HFFc6 (cell line): Measurements from ENCODE around the gene ATP11A. TPM values are rescaled to one million over a fixed set of nuclear protein-coding genes. Genes with fewer than 3 reads are reported as not detected.

ENCODE experiments used
- DNase-seq: peaks from one replicate; pipeline ENCODE4 v3.0.0-alpha.2; 2018
- H3K27ac Mint-ChIP-seq: 2 replicates; pipeline ENCODE4 v1.8.0; 2020; ENCODE audit warnings: mild to moderate bottlenecking, mixed read lengths
- H3K27me3 Mint-ChIP-seq: 2 replicates; pipeline ENCODE4 v1.8.0; 2021; ENCODE audit warnings: mild to moderate bottlenecking, moderate library complexity, mixed read lengths; ENCODE audit not compliant: insufficient read depth
- H3K36me3 Mint-ChIP-seq: 2 replicates; pipeline ENCODE4 v1.8.0; 2021; ENCODE audit warnings: low read depth, mixed read lengths
- H3K4me1 Mint-ChIP-seq: 2 replicates; pipeline ENCODE4 v1.8.0; 2020; ENCODE audit warnings: low read depth, mixed read lengths
- H3K4me3 Mint-ChIP-seq: 2 replicates; pipeline ENCODE4 v1.8.0; 2020; ENCODE audit warnings: mild to moderate bottlenecking, moderate library complexity, mixed read lengths
- H3K9me3 Mint-ChIP-seq: 2 replicates; pipeline ENCODE4 v1.8.0; 2020; ENCODE audit warnings: mild to moderate bottlenecking, mixed read lengths
- total RNA-seq, 6 experiments: library from RNA; stranded (reverse); fragmentation: NEBNext Ultra II Directional; extraction: Animal tissue kit (Norgen Biotek cat#: 25700); gene quantifications; 2 replicates in 1 of 6; 3 replicates in 5 of 6; pipeline ENCODE4 v1.2.3, GENCODE V29; 2021
- TF ChIP-seq, protein P1 (sequence below): fragments of 200-600 bp; sonication (generic); IDR thresholded peaks from 2 replicates; pipeline ENCODE4 v1.5.0; 2021; ENCODE audit warnings: antibody characterized with exemption, mild to moderate bottlenecking

Gene ATP11A
- total RNA-seq, 6 experiments from 2014 or later = 4.3 to 29.9 (median 6.5) TPM

DNA sequence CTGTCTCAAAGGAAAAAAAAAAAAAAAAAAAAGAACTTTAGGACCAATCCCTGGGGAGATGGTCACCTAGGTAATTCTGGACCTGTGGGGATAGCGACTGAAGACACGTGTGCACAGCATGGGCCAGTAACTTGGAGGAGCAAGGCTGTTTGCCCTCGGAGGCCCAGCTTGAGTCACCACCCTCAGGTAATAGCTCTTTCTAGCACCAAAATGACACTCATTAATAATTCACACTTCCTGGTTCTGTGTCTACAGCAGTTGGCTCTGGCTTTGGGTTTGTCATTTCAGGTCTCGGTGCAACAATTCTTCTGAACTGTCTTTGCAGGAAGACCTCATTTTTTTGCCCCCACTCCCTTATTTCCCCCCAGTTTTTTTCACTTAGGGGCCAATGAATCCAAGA, 3.9 kb upstream of the ATP11A start:
- H3K9me3 Mint-ChIP-seq = no peaks in the 10 kb centered on the region
- H3K4me1 Mint-ChIP-seq = no peaks in the 10 kb centered on the region; the same call in 1 of the 2 replicates
- H3K27me3 Mint-ChIP-seq = peaks cover 8% of the 10 kb centered on the region
- H3K4me3 Mint-ChIP-seq = no peak overlapping the region
- TF ChIP-seq, protein P1, sequence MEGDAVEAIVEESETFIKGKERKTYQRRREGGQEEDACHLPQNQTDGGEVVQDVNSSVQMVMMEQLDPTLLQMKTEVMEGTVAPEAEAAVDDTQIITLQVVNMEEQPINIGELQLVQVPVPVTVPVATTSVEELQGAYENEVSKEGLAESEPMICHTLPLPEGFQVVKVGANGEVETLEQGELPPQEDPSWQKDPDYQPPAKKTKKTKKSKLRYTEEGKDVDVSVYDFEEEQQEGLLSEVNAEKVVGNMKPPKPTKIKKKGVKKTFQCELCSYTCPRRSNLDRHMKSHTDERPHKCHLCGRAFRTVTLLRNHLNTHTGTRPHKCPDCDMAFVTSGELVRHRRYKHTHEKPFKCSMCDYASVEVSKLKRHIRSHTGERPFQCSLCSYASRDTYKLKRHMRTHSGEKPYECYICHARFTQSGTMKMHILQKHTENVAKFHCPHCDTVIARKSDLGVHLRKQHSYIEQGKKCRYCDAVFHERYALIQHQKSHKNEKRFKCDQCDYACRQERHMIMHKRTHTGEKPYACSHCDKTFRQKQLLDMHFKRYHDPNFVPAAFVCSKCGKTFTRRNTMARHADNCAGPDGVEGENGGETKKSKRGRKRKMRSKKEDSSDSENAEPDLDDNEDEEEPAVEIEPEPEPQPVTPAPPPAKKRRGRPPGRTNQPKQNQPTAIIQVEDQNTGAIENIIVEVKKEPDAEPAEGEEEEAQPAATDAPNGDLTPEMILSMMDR = no peak
- H3K36me3 Mint-ChIP-seq = no peaks in the 10 kb centered on the region
- no peak for DNase-seq
- H3K27ac Mint-ChIP-seq = no peak overlapping the region

DNA sequence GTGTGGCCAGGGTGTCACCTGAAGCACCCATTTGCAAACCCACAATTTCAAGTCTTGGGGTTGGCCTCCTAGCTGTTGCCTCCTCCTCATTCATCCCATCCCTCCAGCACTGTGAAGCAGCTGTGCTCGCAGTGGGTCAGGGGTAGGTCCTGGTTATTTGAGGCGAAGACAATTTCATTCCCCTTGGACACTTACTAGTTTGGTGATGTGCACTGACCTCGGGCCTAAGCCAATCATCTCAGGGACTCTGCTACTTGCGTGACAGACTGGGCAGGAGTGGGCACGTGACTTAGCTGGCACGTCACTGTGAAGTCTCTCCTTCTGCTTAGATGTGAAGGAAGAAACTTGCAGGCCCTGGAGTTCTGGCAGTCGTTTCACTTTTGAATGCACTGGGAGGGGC, 3.5 kb upstream of the ATP11A start:
- Mint-ChIP-seq H3K36me3 (no peaks in the 10 kb centered on the region), H3K4me1 (peaks cover 2% of the 10 kb centered on the region; the same call in 1 of the 2 replicates), H3K27me3 (peaks cover 7% of the 10 kb centered on the region), H3K4me3 (no peak overlapping the region), H3K9me3 (no peaks in the 10 kb centered on the region), H3K27ac (no peak overlapping the region)
- no peak for DNase-seq
- TF ChIP-seq, protein P1 = no peak

DNA sequence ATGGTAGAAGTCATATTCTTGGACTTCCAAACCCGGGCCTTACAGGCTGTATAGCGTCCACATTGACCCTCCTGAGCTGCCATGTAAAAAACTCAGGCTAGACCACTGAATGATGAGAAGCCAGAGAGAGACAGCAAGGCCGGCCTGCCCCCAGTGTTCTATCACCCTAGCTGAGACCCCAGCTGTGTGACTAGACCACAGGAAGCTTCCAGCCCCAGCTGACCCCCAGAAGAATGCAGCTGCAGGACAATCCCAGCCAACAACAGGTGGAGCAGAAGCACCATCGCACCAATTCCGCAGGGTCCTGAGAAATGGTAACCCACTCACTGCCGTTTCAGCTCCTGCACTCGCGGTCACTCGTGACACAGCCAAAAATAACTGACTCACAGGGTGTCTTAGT, 2.9 kb upstream of the ATP11A start:
- DNase-seq = no peak
- Mint-ChIP-seq H3K27ac (no peak overlapping the region), H3K4me3 (no peak overlapping the region)

DNA sequence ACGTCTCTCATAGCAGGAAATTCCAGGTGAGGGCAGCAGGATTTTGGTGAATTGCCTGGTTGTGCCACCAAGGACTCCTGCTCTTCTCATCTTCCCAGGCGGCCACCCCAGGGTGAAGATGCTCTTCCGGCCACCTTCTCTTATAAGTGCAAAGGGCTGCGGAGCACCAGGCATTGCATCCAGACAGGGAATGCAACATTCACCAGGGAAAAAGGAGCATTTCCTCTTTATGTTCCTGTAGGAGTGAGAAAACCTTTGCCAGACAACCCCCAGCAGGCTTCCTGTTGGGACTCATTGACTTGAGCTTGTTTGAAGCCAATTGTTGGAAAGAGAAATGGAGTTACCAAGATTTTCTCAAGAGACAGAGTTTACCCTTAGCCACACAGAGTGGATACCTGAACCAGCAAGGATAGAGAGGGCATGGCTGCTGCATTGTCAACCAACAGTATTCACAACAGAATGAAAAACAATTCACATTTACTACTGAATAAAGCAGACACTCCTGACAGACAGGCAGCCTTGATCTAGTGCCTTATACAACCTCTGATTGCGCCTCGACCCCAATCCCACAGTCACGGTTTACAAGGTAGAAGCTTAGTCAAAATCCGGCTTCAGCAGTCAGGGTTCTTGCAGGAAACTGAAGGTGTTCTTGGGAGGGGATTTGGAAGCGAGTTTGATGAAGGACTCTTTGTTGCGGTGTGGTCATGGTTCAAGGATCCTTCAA, 1.8 kb upstream of the ATP11A start:
- no peak overlapping the region for H3K4me3 Mint-ChIP-seq
- H3K36me3 Mint-ChIP-seq = no peaks in the 10 kb centered on the region
- DNase-seq = no peak
- TF ChIP-seq, protein P1 = no peak
- no peak overlapping the region for H3K27ac Mint-ChIP-seq
- H3K4me1 Mint-ChIP-seq = peaks cover 9% of the 10 kb centered on the region; the same call in 1 of the 2 replicates
- H3K9me3 Mint-ChIP-seq = no peaks in the 10 kb centered on the region
- peaks cover 6% of the 10 kb centered on the region for H3K27me3 Mint-ChIP-seq

More for the DNA sequence above, 2.9 kb upstream of the ATP11A start:
- TF ChIP-seq, protein P1 = no peak
- peaks cover 6% of the 10 kb centered on the region for H3K27me3 Mint-ChIP-seq
- H3K36me3 Mint-ChIP-seq = no peaks in the 10 kb centered on the region
- H3K4me1 Mint-ChIP-seq = peaks cover 9% of the 10 kb centered on the region; the same call in 1 of the 2 replicates
- no peaks in the 10 kb centered on the region for H3K9me3 Mint-ChIP-seq

DNA sequence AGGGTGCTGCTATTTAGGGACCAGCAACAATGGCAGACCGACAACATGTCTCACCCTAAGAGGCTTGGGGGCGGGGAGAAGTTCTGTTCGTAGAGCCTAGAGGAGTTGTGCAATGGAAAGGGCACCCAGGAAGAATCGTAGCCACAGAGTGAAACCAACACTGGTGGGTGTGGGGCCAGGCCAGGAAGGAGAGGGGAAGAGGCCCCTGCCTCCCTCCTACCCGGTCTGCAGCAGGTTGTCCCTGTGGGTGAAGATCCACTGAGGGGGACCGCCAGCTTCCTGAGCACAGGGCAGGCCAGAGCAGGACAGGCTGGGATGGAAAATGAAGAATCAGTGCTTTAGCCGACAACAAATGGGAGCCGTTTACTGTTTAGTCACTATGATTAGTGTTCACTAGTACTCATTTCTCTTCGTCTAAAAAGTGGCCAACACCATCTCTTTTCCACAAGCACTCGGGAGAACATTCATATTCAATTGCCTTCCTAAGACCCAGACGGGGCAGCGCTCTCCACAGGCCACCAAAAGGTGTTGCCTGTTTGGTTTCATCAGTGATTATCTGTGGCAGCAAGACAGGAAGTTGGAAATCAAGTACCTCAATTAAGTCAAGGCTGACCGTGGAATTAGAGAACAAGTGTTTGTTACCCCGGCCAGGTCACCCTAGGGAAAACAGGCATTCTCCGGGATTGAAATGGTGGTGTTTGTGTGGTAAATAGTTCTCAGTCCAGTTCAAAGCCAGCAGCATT, 1.1 kb upstream of the ATP11A start:
- no peaks in the 10 kb centered on the region for H3K36me3 Mint-ChIP-seq
- peak overlapping the region; percentile 20; the same call in 1 of the 2 replicates for H3K27ac Mint-ChIP-seq
- peak overlapping the region; percentile 77 for H3K4me3 Mint-ChIP-seq
- no peaks in the 10 kb centered on the region for H3K9me3 Mint-ChIP-seq
- peaks cover 6% of the 10 kb centered on the region for H3K27me3 Mint-ChIP-seq
- TF ChIP-seq, protein P1 = no peak
- H3K4me1 Mint-ChIP-seq = peaks cover 9% of the 10 kb centered on the region; the same call in 1 of the 2 replicates
- DNase-seq = no peak
